ENCODE measurements around the gene GALNT10.
A peak's percentile ranks its signal among the peaks of the same experiment; 100 is the strongest.

The GALNT10 gene

DNA sequence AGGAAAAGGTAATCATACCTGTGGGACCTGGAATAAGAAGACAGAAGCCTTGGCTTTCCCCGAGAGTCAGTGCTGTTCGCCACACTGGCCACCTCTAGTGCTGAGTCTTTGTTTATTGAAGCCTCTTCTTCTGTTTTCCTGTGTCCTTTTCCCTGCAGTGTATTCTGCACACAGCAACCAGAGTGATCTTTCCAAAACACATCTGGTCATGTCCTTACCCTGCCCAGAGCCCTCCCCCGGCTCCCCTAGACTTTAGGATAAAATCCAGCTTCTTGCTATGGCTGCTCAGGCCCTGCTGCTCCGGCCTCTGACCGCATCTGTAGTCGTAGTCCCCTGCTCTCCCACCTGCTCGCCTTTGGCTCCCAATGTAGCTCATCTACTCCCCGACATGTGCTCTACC lies 28.3 kb downstream of the GALNT10 start:
- no peak for DNase-seq (ENCODE audit: low read depth in 1 of 2, low spot score in 1 of 2)
- no peak for TF ChIP-seq CTCF (IDR thresholded peaks at IDR 0.05; ENCODE audit: insufficient read depth, low read length)
- no peak for TF ChIP-seq POLR2AphosphoS5 (IDR thresholded peaks at IDR 0.05; ENCODE audit: low read depth)
- TF ChIP-seq, protein P1, sequence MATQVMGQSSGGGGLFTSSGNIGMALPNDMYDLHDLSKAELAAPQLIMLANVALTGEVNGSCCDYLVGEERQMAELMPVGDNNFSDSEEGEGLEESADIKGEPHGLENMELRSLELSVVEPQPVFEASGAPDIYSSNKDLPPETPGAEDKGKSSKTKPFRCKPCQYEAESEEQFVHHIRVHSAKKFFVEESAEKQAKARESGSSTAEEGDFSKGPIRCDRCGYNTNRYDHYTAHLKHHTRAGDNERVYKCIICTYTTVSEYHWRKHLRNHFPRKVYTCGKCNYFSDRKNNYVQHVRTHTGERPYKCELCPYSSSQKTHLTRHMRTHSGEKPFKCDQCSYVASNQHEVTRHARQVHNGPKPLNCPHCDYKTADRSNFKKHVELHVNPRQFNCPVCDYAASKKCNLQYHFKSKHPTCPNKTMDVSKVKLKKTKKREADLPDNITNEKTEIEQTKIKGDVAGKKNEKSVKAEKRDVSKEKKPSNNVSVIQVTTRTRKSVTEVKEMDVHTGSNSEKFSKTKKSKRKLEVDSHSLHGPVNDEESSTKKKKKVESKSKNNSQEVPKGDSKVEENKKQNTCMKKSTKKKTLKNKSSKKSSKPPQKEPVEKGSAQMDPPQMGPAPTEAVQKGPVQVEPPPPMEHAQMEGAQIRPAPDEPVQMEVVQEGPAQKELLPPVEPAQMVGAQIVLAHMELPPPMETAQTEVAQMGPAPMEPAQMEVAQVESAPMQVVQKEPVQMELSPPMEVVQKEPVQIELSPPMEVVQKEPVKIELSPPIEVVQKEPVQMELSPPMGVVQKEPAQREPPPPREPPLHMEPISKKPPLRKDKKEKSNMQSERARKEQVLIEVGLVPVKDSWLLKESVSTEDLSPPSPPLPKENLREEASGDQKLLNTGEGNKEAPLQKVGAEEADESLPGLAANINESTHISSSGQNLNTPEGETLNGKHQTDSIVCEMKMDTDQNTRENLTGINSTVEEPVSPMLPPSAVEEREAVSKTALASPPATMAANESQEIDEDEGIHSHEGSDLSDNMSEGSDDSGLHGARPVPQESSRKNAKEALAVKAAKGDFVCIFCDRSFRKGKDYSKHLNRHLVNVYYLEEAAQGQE (IDR thresholded peaks at IDR 0.05; ENCODE audit: insufficient replicate concordance, low read depth): no peak
- TF ChIP-seq SPI1 (IDR thresholded peaks at IDR 0.05; ENCODE audit: borderline replicate concordance, low read depth): no peak
- TF ChIP-seq GABPA (IDR thresholded peaks at IDR 0.05; ENCODE audit: low read depth): no peak
- H3K27me3 ChIP-seq (ENCODE audit: insufficient read depth, poor library complexity, severe bottlenecking): no peaks in the 10 kb centered on the region
- H3K27ac ChIP-seq (replicated peaks): no peak overlapping the region
- no peak overlapping the region for H3K4me3 ChIP-seq (replicated peaks; ENCODE audit: insufficient read depth, low read length)

GRCh38 chr5:154220625-154221024 lies 30.1 kb downstream of the GALNT10 start:
- Histone ChIP-seq H3K27ac (replicated peaks) (no peak overlapping the region), H3K4me3 (replicated peaks; ENCODE audit: insufficient read depth, low read length) (no peak overlapping the region), H3K27me3 (ENCODE audit: insufficient read depth, poor library complexity, severe bottlenecking) (no peaks in the 10 kb centered on the region)
- no peak for DNase-seq (ENCODE audit: low read depth in 1 of 2, low spot score in 1 of 2)
- TF ChIP-seq SPI1 (IDR thresholded peaks at IDR 0.05; ENCODE audit: borderline replicate concordance, low read depth) (no peak), GABPA (IDR thresholded peaks at IDR 0.05; ENCODE audit: low read depth) (no peak)

- Histone ChIP-seq H3K4me3 (replicated peaks; ENCODE audit: insufficient read depth, low read length) (no peak overlapping the region), H3K27me3 (ENCODE audit: insufficient read depth, poor library complexity, severe bottlenecking) (no peaks in the 10 kb centered on the region), H3K27ac (replicated peaks) (no peak overlapping the region)
- DNase-seq (ENCODE audit: low read depth in 1 of 2, low spot score in 1 of 2): peak in 1 of 2 experiments; percentile 28
- TF ChIP-seq GABPA (IDR thresholded peaks at IDR 0.05; ENCODE audit: low read depth) (no peak), CTCF (IDR thresholded peaks at IDR 0.05; ENCODE audit: insufficient read depth, low read length) (no peak), POLR2AphosphoS5 (IDR thresholded peaks at IDR 0.05; ENCODE audit: low read depth) (no peak), SPI1 (IDR thresholded peaks at IDR 0.05; ENCODE audit: borderline replicate concordance, low read depth) (no peak)
- TF ChIP-seq, protein P1 (IDR thresholded peaks at IDR 0.05; ENCODE audit: insufficient replicate concordance, low read depth): no peak
Observed at GRCh38 chr5:154221371-154221896, 30.9 kb downstream of the GALNT10 start.

DNA sequence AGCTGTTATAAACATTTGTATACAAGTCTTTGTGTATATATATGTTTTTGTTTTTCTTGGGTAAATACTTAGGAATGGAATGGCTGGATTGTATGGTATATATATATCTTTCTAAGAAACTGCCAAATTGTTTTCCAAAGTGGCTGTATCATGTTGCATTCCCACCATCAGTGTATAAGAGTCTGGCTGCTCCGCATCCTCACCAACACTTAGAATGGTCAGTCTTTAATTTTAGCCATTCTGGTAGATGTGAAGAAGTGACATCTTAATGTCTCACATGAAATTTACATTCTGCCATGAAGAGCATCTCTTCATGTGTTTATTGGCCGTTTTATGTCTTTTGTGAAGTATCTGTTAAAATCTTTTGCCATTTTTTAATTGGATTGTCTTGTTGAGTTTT lies 31.9 kb downstream of the GALNT10 start:
- no peak for DNase-seq (ENCODE audit: low read depth in 1 of 2, low spot score in 1 of 2)
- TF ChIP-seq GABPA (IDR thresholded peaks at IDR 0.05; ENCODE audit: low read depth) (no peak), POLR2AphosphoS5 (IDR thresholded peaks at IDR 0.05; ENCODE audit: low read depth) (no peak), SPI1 (IDR thresholded peaks at IDR 0.05; ENCODE audit: borderline replicate concordance, low read depth) (no peak), CTCF (IDR thresholded peaks at IDR 0.05; ENCODE audit: insufficient read depth, low read length) (no peak)
- TF ChIP-seq, protein P1 (IDR thresholded peaks at IDR 0.05; ENCODE audit: insufficient replicate concordance, low read depth): no peak
- H3K4me3 ChIP-seq (replicated peaks; ENCODE audit: insufficient read depth, low read length): no peak overlapping the region
- no peak overlapping the region for H3K27ac ChIP-seq (replicated peaks)
- H3K27me3 ChIP-seq (ENCODE audit: insufficient read depth, poor library complexity, severe bottlenecking): no peaks in the 10 kb centered on the region

Data from HL-60 (cell line).